Fibroblast of pulmonary artery (primary cell): ENCODE results near the gene ASTN2.

ENCODE experiments used
- DNase-seq: peaks from one replicate; pipeline ENCODE4 v3.0.0-alpha.2; 2010; ENCODE audit warnings: low read depth
- H3K4me3 ChIP-seq: replicated peaks from 2 replicates; pipeline ENCODE4 v1.5.1; 2011; ENCODE audit warnings: low read depth, mild to moderate bottlenecking, control low read depth, low read length, moderate library complexity
- TF ChIP-seq, protein P1 (sequence below): IDR thresholded peaks from 2 replicates; pipeline ENCODE4 v1.5.1; 2011; ENCODE audit warnings: mild to moderate bottlenecking, control low read depth, low read length, inconsistent platforms; ENCODE audit errors: missing control alignments

ASTN2 gene

GRCh38 chr9:116712781-116713180 is 702.1 kb downstream of the ASTN2 start:
- TF ChIP-seq, protein P1, sequence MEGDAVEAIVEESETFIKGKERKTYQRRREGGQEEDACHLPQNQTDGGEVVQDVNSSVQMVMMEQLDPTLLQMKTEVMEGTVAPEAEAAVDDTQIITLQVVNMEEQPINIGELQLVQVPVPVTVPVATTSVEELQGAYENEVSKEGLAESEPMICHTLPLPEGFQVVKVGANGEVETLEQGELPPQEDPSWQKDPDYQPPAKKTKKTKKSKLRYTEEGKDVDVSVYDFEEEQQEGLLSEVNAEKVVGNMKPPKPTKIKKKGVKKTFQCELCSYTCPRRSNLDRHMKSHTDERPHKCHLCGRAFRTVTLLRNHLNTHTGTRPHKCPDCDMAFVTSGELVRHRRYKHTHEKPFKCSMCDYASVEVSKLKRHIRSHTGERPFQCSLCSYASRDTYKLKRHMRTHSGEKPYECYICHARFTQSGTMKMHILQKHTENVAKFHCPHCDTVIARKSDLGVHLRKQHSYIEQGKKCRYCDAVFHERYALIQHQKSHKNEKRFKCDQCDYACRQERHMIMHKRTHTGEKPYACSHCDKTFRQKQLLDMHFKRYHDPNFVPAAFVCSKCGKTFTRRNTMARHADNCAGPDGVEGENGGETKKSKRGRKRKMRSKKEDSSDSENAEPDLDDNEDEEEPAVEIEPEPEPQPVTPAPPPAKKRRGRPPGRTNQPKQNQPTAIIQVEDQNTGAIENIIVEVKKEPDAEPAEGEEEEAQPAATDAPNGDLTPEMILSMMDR, result no peak
- DNase-seq, result no peak
- H3K4me3 ChIP-seq, result no peak overlapping the region

GRCh38 chr9:116706310-116707290 is 708.3 kb downstream of the ASTN2 start:
- H3K4me3 ChIP-seq, result no peak overlapping the region
- DNase-seq, result no peak
- TF ChIP-seq, protein P1, result no peak

- TF ChIP-seq, protein P1, result no peak
- DNase-seq, result no peak
- H3K4me3 ChIP-seq, result no peak overlapping the region
Observed at GRCh38 chr9:116705531-116705930, 709.3 kb downstream of the ASTN2 start.

DNA sequence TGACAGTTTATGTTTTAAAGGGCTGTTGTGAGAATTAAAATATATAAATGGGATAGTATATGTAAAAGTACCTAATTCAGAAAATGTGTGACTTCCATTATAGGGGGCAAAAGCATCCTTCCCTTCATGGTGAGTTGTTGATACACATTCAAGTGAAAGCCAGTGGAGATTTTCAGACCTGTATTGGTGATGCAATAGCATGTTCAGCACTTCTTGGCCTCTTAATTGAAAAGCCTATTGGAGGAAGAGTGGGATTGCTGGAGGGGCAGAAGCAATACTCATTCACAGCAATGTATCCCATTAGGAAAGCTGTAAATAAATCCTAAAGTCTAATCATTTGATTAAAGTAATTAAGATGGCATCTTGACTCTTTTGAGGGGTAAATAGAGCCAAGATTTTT is 710.4 kb downstream of the ASTN2 start:
- TF ChIP-seq, protein P1, result no peak
- no peak overlapping the region for H3K4me3 ChIP-seq
- DNase-seq, result no peak

GRCh38 chr9:116703634-116704033 is 711.2 kb downstream of the ASTN2 start:
- H3K4me3 ChIP-seq, result no peak overlapping the region
- TF ChIP-seq, protein P1, result no peak
- no peak for DNase-seq

DNA sequence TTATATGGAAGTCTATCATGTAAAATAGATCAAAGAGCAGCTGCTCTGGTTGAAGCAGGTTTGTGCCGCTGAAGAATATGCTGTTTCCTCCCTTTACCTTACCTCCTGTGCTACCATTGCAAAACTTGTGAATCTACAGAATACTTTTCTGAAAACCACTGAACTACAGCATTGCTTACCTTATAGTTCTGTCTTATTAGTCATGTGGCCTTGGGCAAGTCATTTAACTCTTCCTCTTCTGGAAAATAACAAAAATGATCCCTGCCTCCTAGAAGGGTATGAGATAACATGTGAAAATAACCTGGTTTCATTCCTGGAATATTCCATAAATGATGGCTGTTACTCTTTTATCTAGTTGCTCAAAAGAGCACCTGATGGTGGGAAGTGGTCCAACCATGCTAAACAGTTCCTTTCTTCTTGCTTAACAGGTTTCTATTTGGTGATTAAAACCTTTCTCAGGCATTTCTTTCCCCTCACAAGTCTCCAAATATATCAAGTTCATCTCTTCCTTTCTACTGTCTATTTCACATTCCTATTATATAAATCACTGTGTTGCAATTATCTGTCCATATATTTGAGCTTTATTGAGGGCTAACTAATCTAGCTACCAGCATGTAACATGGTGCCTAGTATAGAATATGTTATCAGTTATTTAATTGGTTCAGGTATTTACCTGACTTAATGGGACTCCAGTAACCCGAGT is 712.8 kb downstream of the ASTN2 start:
- no peak overlapping the region for H3K4me3 ChIP-seq
- TF ChIP-seq, protein P1, result no peak

More for the DNA sequence above, 712.8 kb downstream of the ASTN2 start:
- no peak for DNase-seq
